Chondrocyte (in vitro differentiated cells): ENCODE results near the gene SYT15. TPM values are rescaled to one million over a fixed set of nuclear protein-coding genes. Genes with fewer than 3 reads are reported as not detected.
"Not testable (repeated sequence)": the region's sequence is repeated elsewhere in the genome, so short reads cannot be mapped to it uniquely, and the experiment has no call there.

Experiments
- DNase-seq: peaks from one replicate; pipeline ENCODE4 v3.0.0; 2021; ENCODE audit warnings: mixed read lengths, low spot score
- H3K27ac Mint-ChIP-seq: one replicate; pipeline ENCODE4 v1.8.0; 2021; ENCODE audit warnings: mild to moderate bottlenecking, moderate library complexity, mixed read lengths; ENCODE audit not compliant: unreplicated experiment
- H3K27me3 Mint-ChIP-seq: 2 replicates; pipeline ENCODE4 v1.8.0; 2021; ENCODE audit warnings: low read depth, mixed read lengths
- H3K36me3 Mint-ChIP-seq: 2 replicates; pipeline ENCODE4 v1.8.0; 2021; ENCODE audit warnings: low read depth, mixed read lengths
- H3K4me1 Mint-ChIP-seq: 2 replicates; pipeline ENCODE4 v1.8.0; 2021; ENCODE audit warnings: low read depth, mild to moderate bottlenecking, mixed read lengths
- H3K4me3 Mint-ChIP-seq: one replicate; pipeline ENCODE4 v1.8.0; 2021; ENCODE audit warnings: mild to moderate bottlenecking, moderate library complexity, mixed read lengths; ENCODE audit not compliant: unreplicated experiment
- H3K9me3 Mint-ChIP-seq: 2 replicates; pipeline ENCODE4 v1.8.0; 2021; ENCODE audit warnings: low read depth, mixed read lengths
- total RNA-seq: library from RNA; stranded (reverse); gene quantifications from 3 replicates; pipeline ENCODE4 v1.2.1, GENCODE V29; 2021

SYT15 gene
- total RNA-seq, 1 donor from 2014 or later: 14.5 TPM

- H3K27ac Mint-ChIP-seq, DNase-seq, H3K36me3 Mint-ChIP-seq, H3K4me3 Mint-ChIP-seq, H3K9me3 Mint-ChIP-seq, H3K27me3 Mint-ChIP-seq, H3K4me1 Mint-ChIP-seq: not testable (repeated sequence)
Measured at GRCh38 chr10:46582568-46582967, 3.6 kb downstream of the SYT15 start.

- H3K27ac Mint-ChIP-seq, DNase-seq, H3K27me3 Mint-ChIP-seq, H3K4me3 Mint-ChIP-seq, H3K36me3 Mint-ChIP-seq, H3K9me3 Mint-ChIP-seq, H3K4me1 Mint-ChIP-seq: not testable (repeated sequence)
Measured at GRCh38 chr10:46584196-46584595, 5.3 kb downstream of the SYT15 start.

- H3K4me3 Mint-ChIP-seq, H3K4me1 Mint-ChIP-seq, H3K9me3 Mint-ChIP-seq, H3K27me3 Mint-ChIP-seq, DNase-seq, H3K36me3 Mint-ChIP-seq, H3K27ac Mint-ChIP-seq: not testable (repeated sequence)
Measured at GRCh38 chr10:46585246-46585645, 6.3 kb downstream of the SYT15 start.

GRCh38 chr10:46587546-46587945 is 8.6 kb downstream of the SYT15 start:
- not testable (repeated sequence) for H3K27me3 Mint-ChIP-seq, H3K4me3 Mint-ChIP-seq, H3K27ac Mint-ChIP-seq, DNase-seq, H3K4me1 Mint-ChIP-seq, H3K36me3 Mint-ChIP-seq, H3K9me3 Mint-ChIP-seq

GRCh38 chr10:46588221-46588620 is 9.3 kb downstream of the SYT15 start:
- H3K36me3 Mint-ChIP-seq, H3K27me3 Mint-ChIP-seq, H3K4me1 Mint-ChIP-seq, DNase-seq, H3K9me3 Mint-ChIP-seq, H3K27ac Mint-ChIP-seq, H3K4me3 Mint-ChIP-seq: not testable (repeated sequence)

GRCh38 chr10:46589589-46589988 is 10.7 kb downstream of the SYT15 start:
- not testable (repeated sequence) for H3K27ac Mint-ChIP-seq

GRCh38 chr10:46591053-46591452 is 12.1 kb downstream of the SYT15 start:
- not testable (repeated sequence) for H3K4me3 Mint-ChIP-seq, DNase-seq, H3K9me3 Mint-ChIP-seq, H3K4me1 Mint-ChIP-seq, H3K27ac Mint-ChIP-seq, H3K27me3 Mint-ChIP-seq, H3K36me3 Mint-ChIP-seq

More at GRCh38 chr10:46589589-46589988, 10.7 kb downstream of the SYT15 start:
- H3K27me3 Mint-ChIP-seq, H3K36me3 Mint-ChIP-seq, DNase-seq, H3K9me3 Mint-ChIP-seq, H3K4me3 Mint-ChIP-seq, H3K4me1 Mint-ChIP-seq: not testable (repeated sequence)

GRCh38 chr10:46593307-46593706 is 14.4 kb downstream of the SYT15 start:
- not testable (repeated sequence) for H3K9me3 Mint-ChIP-seq, H3K27me3 Mint-ChIP-seq, H3K27ac Mint-ChIP-seq, H3K4me1 Mint-ChIP-seq, H3K36me3 Mint-ChIP-seq, H3K4me3 Mint-ChIP-seq, DNase-seq

- not testable (repeated sequence) for H3K4me1 Mint-ChIP-seq
Measured at GRCh38 chr10:46594453-46595063, 15.6 kb downstream of the SYT15 start.

GRCh38 chr10:46596570-46596969 is 17.6 kb downstream of the SYT15 start:
- DNase-seq, H3K4me1 Mint-ChIP-seq: not testable (repeated sequence)

More at GRCh38 chr10:46594453-46595063, 15.6 kb downstream of the SYT15 start:
- H3K9me3 Mint-ChIP-seq, H3K27me3 Mint-ChIP-seq, DNase-seq, H3K36me3 Mint-ChIP-seq, H3K4me3 Mint-ChIP-seq: not testable (repeated sequence)
- H3K27ac Mint-ChIP-seq: peak overlapping the region; percentile 84

More at GRCh38 chr10:46596570-46596969, 17.6 kb downstream of the SYT15 start:
- not testable (repeated sequence) for H3K9me3 Mint-ChIP-seq, H3K36me3 Mint-ChIP-seq, H3K27ac Mint-ChIP-seq, H3K27me3 Mint-ChIP-seq
- H3K4me3 Mint-ChIP-seq: peak overlapping the region; percentile 53
